C4-2B (cell line): ENCODE measurements around the gene PRKG1.

Source experiments
- H3K27ac ChIP-seq: fragments of 450-650 bp; 2 replicates; pipeline ENCODE4 v1.5.1; 2017
- CTCF ChIP-seq: fragments of 450-650 bp; conservative IDR thresholded peaks from 2 replicates; pipeline ENCODE4 v1.5.1; 2017; ENCODE audit warnings: mild to moderate bottlenecking
- ZFX ChIP-seq: fragments of 450-650 bp; IDR thresholded peaks from 2 replicates; pipeline ENCODE4 v1.6.1; 2017

The PRKG1 gene

GRCh38 chr10:51986516-51986915, 912.2 kb downstream of the PRKG1 start:
- TF ChIP-seq ZFX (no peak), CTCF (no peak)
- no peak overlapping the region for H3K27ac ChIP-seq

- TF ChIP-seq ZFX: no peak
- no peak for TF ChIP-seq CTCF
- no peak overlapping the region for H3K27ac ChIP-seq
These were observed 919.2 kb downstream of the PRKG1 start for GRCh38 chr10:51993475-51993874.

- no peak overlapping the region for H3K27ac ChIP-seq
- TF ChIP-seq ZFX: no peak
- no peak for TF ChIP-seq CTCF
These were observed 924.8 kb downstream of the PRKG1 start for GRCh38 chr10:51999096-51999495.

DNA sequence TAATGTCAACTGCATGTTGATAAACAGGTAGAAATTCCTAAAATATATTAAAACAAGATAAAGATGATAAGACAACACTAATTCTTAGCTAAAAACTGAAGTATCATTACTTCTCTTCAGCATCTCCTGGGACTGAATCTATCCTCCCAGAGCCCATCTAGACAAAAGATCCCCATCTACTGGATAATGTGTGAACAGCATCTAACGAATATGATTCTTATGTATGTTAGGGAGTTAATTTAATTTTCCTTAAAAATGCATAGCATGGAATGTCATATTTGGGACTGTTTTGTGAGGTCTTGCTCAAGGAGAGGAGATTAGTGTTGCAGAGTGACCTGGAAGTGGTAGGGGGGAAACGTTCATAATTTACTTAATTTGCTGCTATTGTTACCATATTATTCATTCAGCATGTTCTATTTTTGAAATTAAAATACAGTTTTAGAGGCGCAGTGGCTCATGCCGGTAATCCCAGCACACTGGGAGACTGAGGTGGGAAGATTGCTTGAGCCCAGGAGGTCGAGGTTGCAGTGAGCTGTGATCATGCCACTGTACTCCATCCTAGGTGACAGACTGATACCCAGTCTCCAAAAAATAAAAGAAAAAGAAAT, 930.2 kb downstream of the PRKG1 start:
- TF ChIP-seq ZFX (no peak), CTCF (peak; percentile 79)
- H3K27ac ChIP-seq: no peak overlapping the region

GRCh38 chr10:52007091-52007490, 932.8 kb downstream of the PRKG1 start:
- H3K27ac ChIP-seq: no peak overlapping the region
- TF ChIP-seq CTCF (no peak), ZFX (no peak)

GRCh38 chr10:52011118-52011517, 936.8 kb downstream of the PRKG1 start:
- TF ChIP-seq CTCF (no peak), ZFX (no peak)
- no peak overlapping the region for H3K27ac ChIP-seq

DNA sequence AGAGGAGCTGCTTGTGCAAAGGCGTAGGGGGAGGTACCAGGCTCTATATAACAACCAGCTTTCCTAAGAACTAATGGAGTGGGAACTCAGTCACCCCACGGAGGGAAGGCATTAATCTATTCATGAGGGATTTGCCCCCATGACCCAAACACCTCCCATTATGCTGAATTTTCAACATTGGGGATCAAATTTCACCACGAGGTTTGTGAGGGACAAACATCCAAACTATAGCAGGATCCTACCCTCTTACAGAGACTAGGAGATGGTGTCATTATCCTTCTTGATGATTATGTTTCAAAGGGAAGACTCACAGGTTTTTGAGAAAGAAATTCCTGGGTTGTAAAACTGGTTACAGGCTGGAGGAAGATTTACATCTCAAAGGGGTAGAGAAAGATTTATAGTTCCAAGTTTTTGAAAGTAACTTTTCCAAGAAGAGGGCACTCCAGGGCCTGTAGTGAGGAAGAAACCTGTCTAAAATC, 944.8 kb downstream of the PRKG1 start:
- no peak for TF ChIP-seq CTCF
- no peak for TF ChIP-seq ZFX

More for the DNA sequence above, 944.8 kb downstream of the PRKG1 start:
- no peak overlapping the region for H3K27ac ChIP-seq
